ENCODE results near the gene SORCS1.

DNA sequence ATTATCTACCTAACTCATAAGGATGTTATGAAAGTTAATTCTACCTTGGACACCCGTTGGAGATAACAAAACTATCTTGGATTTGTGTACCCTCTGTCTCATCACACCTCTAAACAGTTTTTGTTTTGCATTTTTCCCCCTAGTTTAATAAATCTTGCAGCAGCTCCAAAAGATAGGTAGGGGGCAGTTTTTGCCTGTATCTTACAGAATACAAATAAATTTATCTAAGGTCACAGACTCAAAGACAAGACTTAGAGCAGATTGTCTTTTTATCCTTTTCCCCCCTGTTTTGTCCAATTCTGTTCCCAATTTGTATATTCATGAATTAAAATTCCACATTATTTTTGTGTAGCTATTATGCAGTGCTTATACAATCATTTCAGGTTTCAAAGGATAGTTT, 5.0 kb upstream of the SORCS1 start:
- TF ChIP-seq, protein P1, sequence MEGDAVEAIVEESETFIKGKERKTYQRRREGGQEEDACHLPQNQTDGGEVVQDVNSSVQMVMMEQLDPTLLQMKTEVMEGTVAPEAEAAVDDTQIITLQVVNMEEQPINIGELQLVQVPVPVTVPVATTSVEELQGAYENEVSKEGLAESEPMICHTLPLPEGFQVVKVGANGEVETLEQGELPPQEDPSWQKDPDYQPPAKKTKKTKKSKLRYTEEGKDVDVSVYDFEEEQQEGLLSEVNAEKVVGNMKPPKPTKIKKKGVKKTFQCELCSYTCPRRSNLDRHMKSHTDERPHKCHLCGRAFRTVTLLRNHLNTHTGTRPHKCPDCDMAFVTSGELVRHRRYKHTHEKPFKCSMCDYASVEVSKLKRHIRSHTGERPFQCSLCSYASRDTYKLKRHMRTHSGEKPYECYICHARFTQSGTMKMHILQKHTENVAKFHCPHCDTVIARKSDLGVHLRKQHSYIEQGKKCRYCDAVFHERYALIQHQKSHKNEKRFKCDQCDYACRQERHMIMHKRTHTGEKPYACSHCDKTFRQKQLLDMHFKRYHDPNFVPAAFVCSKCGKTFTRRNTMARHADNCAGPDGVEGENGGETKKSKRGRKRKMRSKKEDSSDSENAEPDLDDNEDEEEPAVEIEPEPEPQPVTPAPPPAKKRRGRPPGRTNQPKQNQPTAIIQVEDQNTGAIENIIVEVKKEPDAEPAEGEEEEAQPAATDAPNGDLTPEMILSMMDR (IDR thresholded peaks at IDR 0.05; ENCODE audit: low read length) = no peak
- no peak for TF ChIP-seq EZH2 (IDR thresholded peaks at IDR 0.05; ENCODE audit: borderline replicate concordance, low read length)
